Choroid plexus epithelial cell (primary cell): ENCODE results near the gene MAPKBP1.

ENCODE experiments used
- DNase-seq: peaks from one replicate; pipeline ENCODE4 v3.0.0-alpha.2; 2010; ENCODE audit warnings: low read depth
- H3K4me3 ChIP-seq: 2 replicates; pipeline ENCODE4 v1.5.1; 2011; ENCODE audit warnings: low read depth, mild to moderate bottlenecking, control low read depth, low read length, moderate library complexity
- TF ChIP-seq, protein P1 (sequence below): conservative IDR thresholded peaks from 2 replicates; pipeline ENCODE4 v1.5.1; 2011; ENCODE audit warnings: low read depth, mild to moderate bottlenecking, control low read depth, inconsistent platforms, low read length, moderate library complexity

MAPKBP1 gene

DNA sequence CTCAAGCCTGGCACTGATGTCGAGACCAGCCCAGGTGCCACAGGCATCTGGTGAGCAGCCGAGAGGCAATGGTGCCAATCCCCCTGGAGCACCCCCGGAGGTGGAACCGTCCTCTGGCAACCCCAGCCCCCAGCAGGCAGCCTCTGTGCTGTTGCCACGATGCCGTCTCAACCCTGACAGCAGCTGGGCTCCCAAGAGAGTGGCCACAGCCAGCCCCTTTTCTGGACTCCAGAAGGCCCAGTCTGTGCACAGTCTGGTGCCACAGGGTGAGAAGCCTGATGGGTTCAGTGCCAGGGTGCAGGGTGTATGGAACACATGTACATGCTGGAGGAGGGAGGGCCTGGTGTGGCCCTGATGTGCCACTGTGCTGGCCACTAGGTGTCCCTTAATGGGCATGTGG is 48.7 kb downstream of the MAPKBP1 start:
- no peak overlapping the region for H3K4me3 ChIP-seq
- TF ChIP-seq, protein P1, sequence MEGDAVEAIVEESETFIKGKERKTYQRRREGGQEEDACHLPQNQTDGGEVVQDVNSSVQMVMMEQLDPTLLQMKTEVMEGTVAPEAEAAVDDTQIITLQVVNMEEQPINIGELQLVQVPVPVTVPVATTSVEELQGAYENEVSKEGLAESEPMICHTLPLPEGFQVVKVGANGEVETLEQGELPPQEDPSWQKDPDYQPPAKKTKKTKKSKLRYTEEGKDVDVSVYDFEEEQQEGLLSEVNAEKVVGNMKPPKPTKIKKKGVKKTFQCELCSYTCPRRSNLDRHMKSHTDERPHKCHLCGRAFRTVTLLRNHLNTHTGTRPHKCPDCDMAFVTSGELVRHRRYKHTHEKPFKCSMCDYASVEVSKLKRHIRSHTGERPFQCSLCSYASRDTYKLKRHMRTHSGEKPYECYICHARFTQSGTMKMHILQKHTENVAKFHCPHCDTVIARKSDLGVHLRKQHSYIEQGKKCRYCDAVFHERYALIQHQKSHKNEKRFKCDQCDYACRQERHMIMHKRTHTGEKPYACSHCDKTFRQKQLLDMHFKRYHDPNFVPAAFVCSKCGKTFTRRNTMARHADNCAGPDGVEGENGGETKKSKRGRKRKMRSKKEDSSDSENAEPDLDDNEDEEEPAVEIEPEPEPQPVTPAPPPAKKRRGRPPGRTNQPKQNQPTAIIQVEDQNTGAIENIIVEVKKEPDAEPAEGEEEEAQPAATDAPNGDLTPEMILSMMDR: no peak
- DNase-seq: no peak

DNA sequence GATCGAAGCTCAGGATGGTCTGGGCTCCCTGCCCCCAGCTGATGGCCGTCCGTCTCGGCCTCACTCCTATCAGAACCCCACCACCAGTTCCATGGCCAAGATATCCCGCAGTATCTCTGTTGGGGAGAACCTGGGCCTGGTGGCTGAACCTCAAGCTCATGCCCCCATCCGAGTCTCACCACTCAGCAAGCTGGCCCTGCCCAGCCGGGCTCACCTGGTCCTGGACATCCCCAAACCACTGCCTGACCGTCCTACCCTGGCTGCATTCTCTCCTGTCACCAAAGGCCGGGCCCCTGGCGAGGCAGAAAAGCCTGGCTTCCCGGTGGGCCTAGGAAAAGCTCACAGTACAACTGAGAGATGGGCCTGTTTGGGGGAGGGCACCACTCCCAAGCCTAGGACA is 49.2 kb downstream of the MAPKBP1 start:
- TF ChIP-seq, protein P1: no peak
- no peak for DNase-seq
- no peak overlapping the region for H3K4me3 ChIP-seq

DNA sequence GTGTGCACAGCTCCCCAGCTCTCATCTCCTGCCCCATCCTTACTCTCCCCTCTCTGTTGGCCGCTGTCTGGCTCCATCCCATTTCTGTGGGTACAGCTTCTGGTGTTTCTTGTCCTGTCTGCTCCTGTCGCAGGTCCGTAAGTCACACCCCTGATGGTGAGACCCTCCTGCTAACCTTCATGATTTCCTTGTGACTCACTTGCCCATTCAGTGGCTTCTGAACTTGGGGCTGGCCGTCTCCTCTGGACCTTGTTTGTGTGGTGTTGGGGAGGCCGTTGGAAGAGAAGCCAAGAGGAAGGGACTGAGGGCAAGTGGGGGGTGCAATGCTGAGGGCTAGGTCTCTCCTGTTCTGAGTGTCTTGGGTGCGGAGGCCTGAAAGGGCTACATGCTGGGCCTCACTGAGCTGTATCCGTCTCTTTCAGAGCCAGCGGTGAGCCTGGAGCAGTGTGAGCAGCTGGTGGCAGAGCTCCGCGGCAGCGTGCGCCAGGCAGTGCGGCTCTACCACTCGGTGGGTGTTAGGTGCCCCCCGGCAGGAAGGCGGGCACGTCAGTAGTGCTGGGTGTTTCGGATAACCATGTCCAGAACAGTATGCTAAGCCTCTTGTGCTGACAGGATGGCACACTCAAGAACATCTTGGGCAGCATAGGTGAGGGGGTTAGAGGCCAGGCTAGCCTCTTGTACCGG is 49.9 kb downstream of the MAPKBP1 start:
- TF ChIP-seq, protein P1: no peak
- no peak overlapping the region for H3K4me3 ChIP-seq
- DNase-seq: no peak

DNA sequence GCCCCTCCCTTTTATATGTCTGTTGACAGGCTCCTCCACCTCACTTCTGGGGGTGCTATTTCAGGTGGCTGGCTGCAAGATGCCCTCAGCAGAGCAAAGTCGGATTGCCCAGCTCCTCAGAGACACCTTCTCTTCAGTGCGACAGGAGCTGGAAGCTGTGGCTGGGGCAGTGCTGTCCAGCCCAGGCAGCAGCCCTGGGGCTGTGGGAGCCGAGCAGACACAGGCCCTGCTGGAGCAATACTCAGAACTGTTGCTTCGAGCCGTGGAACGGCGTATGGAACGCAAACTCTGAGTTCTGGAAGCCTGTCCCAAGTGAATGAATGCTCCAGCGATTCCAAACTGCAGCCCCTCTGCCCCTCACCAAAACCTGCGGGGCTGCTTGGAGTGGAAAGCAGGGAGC is 50.9 kb downstream of the MAPKBP1 start:
- no peak overlapping the region for H3K4me3 ChIP-seq
- no peak for DNase-seq
- TF ChIP-seq, protein P1: no peak

DNA sequence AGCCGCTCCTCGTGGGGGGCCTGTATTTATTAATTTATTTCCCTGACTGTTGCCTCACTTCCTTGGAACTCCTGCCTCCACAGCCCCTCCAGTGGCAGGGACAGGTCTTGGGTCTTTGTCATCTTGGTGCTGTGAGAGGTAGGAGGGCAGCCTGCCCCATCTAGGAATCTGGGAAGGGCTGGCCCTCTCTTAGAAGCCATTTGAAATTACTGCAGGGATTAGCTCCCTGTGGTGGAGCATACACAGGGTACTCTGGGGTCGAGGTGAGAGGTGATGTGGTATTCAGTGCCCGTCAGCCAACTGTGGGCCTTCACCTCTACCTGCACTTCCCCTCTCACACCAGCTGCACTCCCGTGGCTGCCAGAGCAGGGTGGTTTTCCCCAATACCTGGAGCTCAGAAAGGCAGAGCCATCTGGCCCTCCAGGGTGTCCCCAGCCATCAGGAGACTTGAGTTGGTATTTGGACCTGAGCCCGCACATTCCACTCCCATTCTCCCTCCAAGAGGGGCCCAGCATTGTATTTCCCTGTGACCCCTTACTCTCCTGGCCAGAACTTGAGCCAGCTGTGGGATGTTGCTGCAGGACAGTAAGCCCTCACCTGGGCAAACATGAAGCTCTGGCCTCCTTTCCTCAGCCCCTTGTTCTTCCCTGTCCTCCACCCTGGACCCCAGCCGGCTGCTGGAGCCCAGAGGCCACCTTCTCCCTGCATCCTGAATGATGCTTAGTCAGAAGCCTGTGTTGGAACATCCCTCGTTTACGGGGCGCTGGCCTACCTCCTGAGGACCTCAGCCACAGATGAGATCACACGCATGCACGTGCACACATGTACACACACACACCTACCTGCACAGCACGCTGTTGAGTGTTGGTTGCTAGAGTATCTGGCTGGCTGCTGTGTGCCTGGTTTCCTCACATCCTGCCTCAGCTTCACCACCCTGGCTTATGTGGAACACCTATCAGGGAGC is 51.6 kb downstream of the MAPKBP1 start:
- no peak overlapping the region for H3K4me3 ChIP-seq
- no peak for DNase-seq
- TF ChIP-seq, protein P1: no peak

DNA sequence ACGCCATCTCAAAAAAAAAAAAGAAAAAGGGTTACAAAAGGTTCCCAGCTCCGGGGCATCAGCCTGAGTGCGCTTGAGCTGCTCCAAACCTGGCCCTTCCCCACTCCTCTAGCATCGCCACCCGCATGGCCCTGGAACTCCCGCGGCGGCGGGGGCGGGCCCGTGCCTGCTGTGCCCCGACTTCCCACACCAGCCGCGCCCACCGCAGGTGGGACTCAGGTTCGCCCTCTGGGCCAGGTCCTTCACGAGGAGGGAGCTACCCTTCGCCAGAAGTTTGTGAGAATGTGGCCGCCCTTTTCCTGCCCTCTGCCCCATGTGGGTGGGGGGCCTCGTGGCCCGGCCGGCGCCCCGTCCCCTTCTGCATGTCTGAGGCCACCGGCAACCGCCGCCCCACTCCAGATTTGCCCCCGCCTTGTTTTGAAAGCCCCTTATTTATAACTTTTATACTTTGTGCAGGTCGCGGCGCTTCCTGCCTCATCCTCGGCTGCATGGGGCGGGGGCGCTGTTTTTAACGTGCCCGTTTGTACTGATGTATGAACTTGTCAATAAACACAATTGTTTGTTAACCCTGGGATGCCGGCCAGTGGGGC is 53.1 kb downstream of the MAPKBP1 start:
- no peak for DNase-seq
- TF ChIP-seq, protein P1: no peak
- H3K4me3 ChIP-seq: peak overlapping the region; percentile 87
